ENCODE results near the gene RITA1. TPM values are rescaled to one million over a fixed set of nuclear protein-coding genes. Genes with fewer than 3 reads are reported as not detected.
A peak's percentile ranks its signal among the peaks of the same experiment; 100 is the strongest.

Gene RITA1
- total and polyA plus RNA-seq, 2 experiments from 2014 or later, result 20.0 to 40.4 TPM

DNA sequence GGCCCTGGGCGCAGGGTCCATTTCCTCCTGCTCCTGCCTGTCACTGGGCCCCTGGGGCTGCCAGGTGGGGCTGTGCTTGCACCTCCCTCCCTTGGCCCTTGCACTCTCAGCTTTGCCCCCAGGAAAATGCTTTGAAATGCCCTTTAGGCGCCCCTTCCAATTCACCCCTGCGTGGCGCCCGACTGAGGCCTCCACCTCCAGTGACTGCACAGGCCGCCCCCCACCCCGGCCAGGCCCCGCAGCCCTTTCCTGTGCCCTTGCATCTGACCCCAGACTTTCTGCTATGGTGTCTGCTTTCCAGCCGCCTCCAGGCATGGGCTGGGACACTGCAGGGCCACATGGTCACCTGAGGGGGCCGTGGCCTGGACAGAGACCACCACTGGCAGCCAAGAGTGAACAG, 17.7 kb upstream of the RITA1 start:
- Mint-ChIP-seq H3K36me3 (ENCODE audit: low read depth) (peaks cover 73% of the 10 kb centered on the region), H3K27ac (no peak overlapping the region), H3K27me3 (ENCODE audit: insufficient read depth, low read depth, poor library complexity) (peaks cover 19% of the 10 kb centered on the region), H3K4me1 (peaks cover 6% of the 10 kb centered on the region), H3K9me3 (no peaks in the 10 kb centered on the region), H3K4me3 (no peak overlapping the region)
- Histone ChIP-seq H3K9me2 (ENCODE audit: insufficient read depth) (no peaks in the 10 kb centered on the region), H3K79me2 (replicated peaks; ENCODE audit: insufficient read depth) (no peaks in the 10 kb centered on the region; the same call in 1 of the 2 replicates), H3K4me2 (no peak overlapping the region), H4K20me1 (replicated peaks; ENCODE audit: insufficient read depth) (peaks cover 10% of the 10 kb centered on the region; the same call in 1 of the 2 replicates), H3F3A (replicated peaks; ENCODE audit: low read depth) (no peaks in the 10 kb centered on the region; the same call in 1 of the 2 replicates), H3K36me3 (ENCODE audit: insufficient read depth) (peaks cover 34% of the 10 kb centered on the region), H3K4me1 (ENCODE audit: insufficient read depth) (no peaks in the 10 kb centered on the region; the same call in 1 of the 2 replicates), H3K4me3 (no peak overlapping the region), H3K27ac (ENCODE audit: low read depth) (no peak overlapping the region), H3K27me3 (ENCODE audit: insufficient read depth) (no peaks in the 10 kb centered on the region), H2AFZ (no peak overlapping the region)
- ATAC-seq (no peak), DNase-seq (ENCODE audit: low spot score) (no peak)
- no peak for TF ChIP-seq CREB1 (CRISPR knock-in tag; IDR thresholded peaks at IDR 0.05; ENCODE audit: low read depth)

- H3K9me2 ChIP-seq (ENCODE audit: insufficient read depth), result no peaks in the 10 kb centered on the region
- no peak overlapping the region for H3K27ac ChIP-seq (ENCODE audit: low read depth)
- Mint-ChIP-seq H3K9me3 (no peaks in the 10 kb centered on the region), H3K4me1 (no peaks in the 10 kb centered on the region), H3K27me3 (ENCODE audit: insufficient read depth, low read depth, poor library complexity) (peaks cover 14% of the 10 kb centered on the region), H3K36me3 (ENCODE audit: low read depth) (peaks cover 76% of the 10 kb centered on the region), H3K27ac (no peak overlapping the region), H3K4me3 (no peak overlapping the region)
- H3K4me2 ChIP-seq, result no peak overlapping the region
- ATAC-seq, result no peak
- peaks cover 13% of the 10 kb centered on the region; the same call in 1 of the 2 replicates for H4K20me1 ChIP-seq (replicated peaks; ENCODE audit: insufficient read depth)
- TF ChIP-seq JUNB (IDR thresholded peaks at IDR 0.05; ENCODE audit: unreplicated experiment) (peak; percentile 13), EZH2phosphoT487 (IDR thresholded peaks at IDR 0.05; ENCODE audit: unreplicated experiment) (no peak)
- H3K36me3 ChIP-seq (ENCODE audit: insufficient read depth), result peaks cover 51% of the 10 kb centered on the region
- H3K27me3 ChIP-seq (ENCODE audit: insufficient read depth), result no peaks in the 10 kb centered on the region
- no peaks in the 10 kb centered on the region; the same call in 1 of the 2 replicates for H3F3A ChIP-seq (replicated peaks; ENCODE audit: low read depth)
- H3K79me2 ChIP-seq (replicated peaks; ENCODE audit: insufficient read depth), result no peaks in the 10 kb centered on the region; the same call in 1 of the 2 replicates
- H2AFZ ChIP-seq, result no peak overlapping the region
- DNase-seq (ENCODE audit: low spot score), result no peak
- H3K4me3 ChIP-seq, result no peak overlapping the region
- H3K4me1 ChIP-seq (ENCODE audit: insufficient read depth), result no peaks in the 10 kb centered on the region
These were observed 15.8 kb upstream of the RITA1 start for GRCh38 chr12:113169697-113170096.

DNA sequence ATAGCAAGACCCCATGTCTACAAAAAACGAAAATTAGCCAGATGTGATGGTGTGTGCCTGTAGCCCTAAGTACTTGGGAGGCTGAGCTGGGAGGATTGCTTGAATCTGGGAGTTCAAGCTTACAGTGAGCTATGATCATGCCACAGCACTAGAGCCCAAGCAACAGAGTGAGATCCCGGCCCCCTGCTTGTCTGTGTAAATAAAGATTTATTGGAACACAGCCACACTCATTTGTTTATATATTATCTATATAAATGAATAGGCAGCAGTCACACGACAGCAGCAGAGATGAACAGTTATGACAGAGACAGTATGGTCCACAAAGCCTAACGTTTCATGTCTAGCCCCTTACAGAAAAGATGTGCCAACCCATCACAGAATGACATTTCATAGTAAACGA, 15.1 kb upstream of the RITA1 start:
- no peaks in the 10 kb centered on the region for H3K9me2 ChIP-seq (ENCODE audit: insufficient read depth)
- Mint-ChIP-seq H3K4me1 (no peaks in the 10 kb centered on the region), H3K9me3 (no peaks in the 10 kb centered on the region), H3K4me3 (no peak overlapping the region), H3K27ac (no peak overlapping the region), H3K27me3 (ENCODE audit: insufficient read depth, low read depth, poor library complexity) (peaks cover 17% of the 10 kb centered on the region), H3K36me3 (ENCODE audit: low read depth) (peaks cover 75% of the 10 kb centered on the region)
- H3K27ac ChIP-seq (ENCODE audit: low read depth), result no peak overlapping the region
- no peak overlapping the region for H2AFZ ChIP-seq
- H3K4me1 ChIP-seq (ENCODE audit: insufficient read depth), result no peaks in the 10 kb centered on the region
- H3K79me2 ChIP-seq (replicated peaks; ENCODE audit: insufficient read depth), result no peaks in the 10 kb centered on the region; the same call in 1 of the 2 replicates
- H3K36me3 ChIP-seq (ENCODE audit: insufficient read depth), result peaks cover 45% of the 10 kb centered on the region
- H3K4me3 ChIP-seq, result no peak overlapping the region
- H4K20me1 ChIP-seq (replicated peaks; ENCODE audit: insufficient read depth), result peaks cover 9% of the 10 kb centered on the region; the same call in 1 of the 2 replicates
- H3K4me2 ChIP-seq, result no peak overlapping the region
- no peak for DNase-seq (ENCODE audit: low spot score)
- peaks cover 3% of the 10 kb centered on the region; the same call in 1 of the 2 replicates for H3F3A ChIP-seq (replicated peaks; ENCODE audit: low read depth)
- ATAC-seq, result no peak
- H3K27me3 ChIP-seq (ENCODE audit: insufficient read depth), result no peaks in the 10 kb centered on the region
- TF ChIP-seq EZH2 (IDR thresholded peaks at IDR 0.05; ENCODE audit: low read depth, unreplicated experiment) (no peak), POLR2AphosphoS5 (IDR thresholded peaks at IDR 0.05; ENCODE audit: low read depth) (no peak), CREB1 (CRISPR knock-in tag; IDR thresholded peaks at IDR 0.05; ENCODE audit: low read depth) (no peak), ZNF114 (CRISPR knock-in tag; IDR thresholded peaks at IDR 0.05) (no peak), CTCF (conservative IDR thresholded peaks at IDR 0.05; ENCODE audit: low read depth in 2 of 2) (no peak), ETS1 (IDR thresholded peaks at IDR 0.05) (no peak), JUNB (IDR thresholded peaks at IDR 0.05; ENCODE audit: unreplicated experiment) (no peak)
- TF ChIP-seq, protein P1, sequence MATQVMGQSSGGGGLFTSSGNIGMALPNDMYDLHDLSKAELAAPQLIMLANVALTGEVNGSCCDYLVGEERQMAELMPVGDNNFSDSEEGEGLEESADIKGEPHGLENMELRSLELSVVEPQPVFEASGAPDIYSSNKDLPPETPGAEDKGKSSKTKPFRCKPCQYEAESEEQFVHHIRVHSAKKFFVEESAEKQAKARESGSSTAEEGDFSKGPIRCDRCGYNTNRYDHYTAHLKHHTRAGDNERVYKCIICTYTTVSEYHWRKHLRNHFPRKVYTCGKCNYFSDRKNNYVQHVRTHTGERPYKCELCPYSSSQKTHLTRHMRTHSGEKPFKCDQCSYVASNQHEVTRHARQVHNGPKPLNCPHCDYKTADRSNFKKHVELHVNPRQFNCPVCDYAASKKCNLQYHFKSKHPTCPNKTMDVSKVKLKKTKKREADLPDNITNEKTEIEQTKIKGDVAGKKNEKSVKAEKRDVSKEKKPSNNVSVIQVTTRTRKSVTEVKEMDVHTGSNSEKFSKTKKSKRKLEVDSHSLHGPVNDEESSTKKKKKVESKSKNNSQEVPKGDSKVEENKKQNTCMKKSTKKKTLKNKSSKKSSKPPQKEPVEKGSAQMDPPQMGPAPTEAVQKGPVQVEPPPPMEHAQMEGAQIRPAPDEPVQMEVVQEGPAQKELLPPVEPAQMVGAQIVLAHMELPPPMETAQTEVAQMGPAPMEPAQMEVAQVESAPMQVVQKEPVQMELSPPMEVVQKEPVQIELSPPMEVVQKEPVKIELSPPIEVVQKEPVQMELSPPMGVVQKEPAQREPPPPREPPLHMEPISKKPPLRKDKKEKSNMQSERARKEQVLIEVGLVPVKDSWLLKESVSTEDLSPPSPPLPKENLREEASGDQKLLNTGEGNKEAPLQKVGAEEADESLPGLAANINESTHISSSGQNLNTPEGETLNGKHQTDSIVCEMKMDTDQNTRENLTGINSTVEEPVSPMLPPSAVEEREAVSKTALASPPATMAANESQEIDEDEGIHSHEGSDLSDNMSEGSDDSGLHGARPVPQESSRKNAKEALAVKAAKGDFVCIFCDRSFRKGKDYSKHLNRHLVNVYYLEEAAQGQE (IDR thresholded peaks at IDR 0.05; ENCODE audit: unreplicated experiment), result no peak
